ENCODE data around the gene WDR93. TPM values are rescaled to one million over a fixed set of nuclear protein-coding genes. Genes with fewer than 3 reads are reported as not detected.

Gene WDR93
- total RNA-seq, 2 experiments from 2014 or later = 0.19 TPM; not detected in 1

- Histone ChIP-seq H3K9me3 (ENCODE audit: low read length) (no peaks in the 10 kb centered on the region), H2AFZ (ENCODE audit: low read length) (no peak overlapping the region), H3K79me2 (ENCODE audit: insufficient read depth, low read depth, low read length) (no peaks in the 10 kb centered on the region), H3K4me1 (ENCODE audit: insufficient read depth, low read length, poor library complexity, severe bottlenecking) (no peaks in the 10 kb centered on the region), H3K36me3 (ENCODE audit: insufficient read depth, low read length) (no peaks in the 10 kb centered on the region), H3K4me3 (ENCODE audit: low read depth, low read length, poor library complexity, severe bottlenecking) (no peak overlapping the region), H4K20me1 (ENCODE audit: insufficient read depth, low read length) (no peaks in the 10 kb centered on the region), H3K27ac (ENCODE audit: low read depth, low read length, poor library complexity, severe bottlenecking) (no peak overlapping the region), H3K9me2 (ENCODE audit: insufficient read depth, low read length) (no peaks in the 10 kb centered on the region), H3K4me2 (ENCODE audit: low read length) (no peak overlapping the region)
- POLR2A ChIA-PET = no interaction called here
- CTCF ChIA-PET (ENCODE audit: unreplicated experiment) = no interaction called here
- BruUV-seq (replicated peaks) = no TSS peak
- TF ChIP-seq EZH2phosphoT487 (IDR thresholded peaks at IDR 0.05; ENCODE audit: borderline replicate concordance, low read depth, low read length) (no peak), CTCF (conservative IDR thresholded peaks at IDR 0.05; ENCODE audit: low read length) (no peak)
- intact Hi-C loops (cut with micrococcal nuclease; ENCODE audit: unreplicated experiment) = no loop called here
- no peak for DNase-seq (ENCODE audit: low spot score)
Measured at GRCh38 chr15:89671687-89672086, 18.9 kb upstream of the WDR93 start.

DNA sequence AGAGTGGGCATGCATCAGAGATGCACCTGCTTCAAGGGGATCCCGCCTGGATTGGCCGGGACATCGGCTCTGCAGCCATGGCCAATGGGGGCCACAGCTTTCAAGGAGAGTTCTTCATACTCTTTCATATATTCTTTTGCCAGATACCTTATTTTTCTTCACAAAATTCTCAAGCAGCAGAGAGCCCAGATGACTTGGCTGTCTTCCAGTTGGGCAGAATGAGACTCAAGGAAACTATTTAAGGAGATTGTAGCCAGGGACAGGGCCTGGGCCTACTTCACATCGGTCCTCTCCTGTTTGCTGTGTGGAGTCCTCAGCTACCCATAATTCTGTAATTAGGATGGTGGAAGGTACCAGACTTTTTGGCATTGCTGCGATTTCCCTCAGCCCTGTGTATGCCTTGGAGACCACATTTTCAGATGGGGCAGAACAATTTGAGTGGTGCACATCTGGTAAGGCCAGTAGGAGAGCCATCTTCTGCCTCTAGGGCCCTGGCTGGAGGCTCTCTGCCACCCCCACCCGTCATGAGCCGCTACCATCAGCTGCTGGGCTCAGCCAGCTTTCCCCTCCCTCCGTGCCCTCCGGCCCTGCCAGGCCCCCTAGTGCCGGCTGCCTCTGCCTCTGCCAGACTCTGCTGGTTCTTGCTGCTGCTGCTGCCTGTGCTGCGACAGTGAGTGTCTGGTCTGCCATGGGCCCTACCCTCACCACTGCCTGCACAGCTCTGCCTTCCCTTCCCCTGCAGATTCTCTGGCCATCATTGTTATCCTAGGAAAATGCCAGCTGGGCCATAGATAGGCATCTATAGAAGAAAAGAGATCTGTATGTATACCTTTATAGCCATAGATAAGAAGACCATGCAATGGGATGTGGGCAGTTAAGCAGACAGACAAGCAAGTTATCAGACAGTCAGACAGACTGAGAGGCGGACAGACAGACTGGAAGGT lies 18.1 kb upstream of the WDR93 start:
- no peak for TF ChIP-seq CTCF (conservative IDR thresholded peaks at IDR 0.05; ENCODE audit: low read length)
- TF ChIP-seq EZH2phosphoT487 (IDR thresholded peaks at IDR 0.05; ENCODE audit: borderline replicate concordance, low read depth, low read length) = no peak
- H3K4me3 ChIP-seq (ENCODE audit: low read depth, low read length, poor library complexity, severe bottlenecking) = no peak overlapping the region
- no peaks in the 10 kb centered on the region for H3K4me1 ChIP-seq (ENCODE audit: insufficient read depth, low read length, poor library complexity, severe bottlenecking)
- no peaks in the 10 kb centered on the region for H3K9me2 ChIP-seq (ENCODE audit: insufficient read depth, low read length)
- no peaks in the 10 kb centered on the region for H3K9me3 ChIP-seq (ENCODE audit: low read length)
- no peaks in the 10 kb centered on the region for H4K20me1 ChIP-seq (ENCODE audit: insufficient read depth, low read length)
- CTCF ChIA-PET (ENCODE audit: unreplicated experiment) = no interaction called here
- DNase-seq (ENCODE audit: low spot score) = no peak
- H3K27ac ChIP-seq (ENCODE audit: low read depth, low read length, poor library complexity, severe bottlenecking) = no peak overlapping the region
- intact Hi-C loops (cut with micrococcal nuclease; ENCODE audit: unreplicated experiment) = no loop called here
- H3K36me3 ChIP-seq (ENCODE audit: insufficient read depth, low read length) = no peaks in the 10 kb centered on the region
- H2AFZ ChIP-seq (ENCODE audit: low read length) = no peak overlapping the region
- H3K79me2 ChIP-seq (ENCODE audit: insufficient read depth, low read depth, low read length) = no peaks in the 10 kb centered on the region
- POLR2A ChIA-PET = no interaction called here
- no TSS peak for BruUV-seq (replicated peaks)
- H3K4me2 ChIP-seq (ENCODE audit: low read length) = no peak overlapping the region

GRCh38 chr15:89673165-89673512 lies 17.5 kb upstream of the WDR93 start:
- BruUV-seq (replicated peaks) = no TSS peak
- H3K79me2 ChIP-seq (ENCODE audit: insufficient read depth, low read depth, low read length) = no peaks in the 10 kb centered on the region
- CTCF ChIA-PET (ENCODE audit: unreplicated experiment) = no interaction called here
- DNase-seq (ENCODE audit: low spot score) = peak; percentile 48
- H3K4me2 ChIP-seq (ENCODE audit: low read length) = no peak overlapping the region
- H3K27ac ChIP-seq (ENCODE audit: low read depth, low read length, poor library complexity, severe bottlenecking) = no peak overlapping the region
- H3K9me3 ChIP-seq (ENCODE audit: low read length) = no peaks in the 10 kb centered on the region
- POLR2A ChIA-PET = no interaction called here
- H3K4me3 ChIP-seq (ENCODE audit: low read depth, low read length, poor library complexity, severe bottlenecking) = no peak overlapping the region
- TF ChIP-seq EZH2phosphoT487 (IDR thresholded peaks at IDR 0.05; ENCODE audit: borderline replicate concordance, low read depth, low read length) = no peak
- TF ChIP-seq CTCF (conservative IDR thresholded peaks at IDR 0.05; ENCODE audit: low read length) = peak; percentile 75
- intact Hi-C loops (cut with micrococcal nuclease; ENCODE audit: unreplicated experiment) = no loop called here
- H3K4me1 ChIP-seq (ENCODE audit: insufficient read depth, low read length, poor library complexity, severe bottlenecking) = no peaks in the 10 kb centered on the region
- H3K9me2 ChIP-seq (ENCODE audit: insufficient read depth, low read length) = no peaks in the 10 kb centered on the region
- no peaks in the 10 kb centered on the region for H3K36me3 ChIP-seq (ENCODE audit: insufficient read depth, low read length)
- H2AFZ ChIP-seq (ENCODE audit: low read length) = no peak overlapping the region
- H4K20me1 ChIP-seq (ENCODE audit: insufficient read depth, low read length) = no peaks in the 10 kb centered on the region

Data from OCI-LY7 (cell line).